GM10248 (cell line): ENCODE results near the gene CMKLR1.

Experiments used
- CTCF ChIA-PET: fragments of 300-600 bp; sonication (Branson Sonifier 250); formaldehyde crosslinking; extraction: SDS; loops from one replicate; lab custom pipeline; 2021; ENCODE audit warnings: antibody characterized with exemption; lab: Yijun Ruan, JAX
- POLR2A ChIA-PET: fragments of 350-650 bp; sonication (Branson Sonifier 250); formaldehyde crosslinking; extraction: SDS; loops from one replicate; lab custom pipeline; 2020; ENCODE audit warnings: antibody characterized with exemption; lab: Yijun Ruan, JAX
- DNase-seq: peaks from one replicate; pipeline ENCODE4 v3.0.0; 2012; ENCODE audit errors: extremely low spot score
- CTCF ChIP-seq: IDR thresholded peaks from 2 replicates; pipeline ENCODE4 v1.5.1; 2012; ENCODE audit warnings: mild to moderate bottlenecking, low read depth; ENCODE audit errors: extremely low read depth, missing control alignments, control extremely low read depth

CMKLR1 gene

GRCh38 chr12:108265505-108265904, 73.6 kb downstream of the CMKLR1 start:
- TF ChIP-seq CTCF = no peak
- ChIA-PET CTCF (interaction anchor here (1.0 to 1.8 kb wide), 2 partner anchors 11 to 18 kb away, joined by 4 read pairs; no protein-coding TSS in a partner anchor), POLR2A (no interaction called here)
- DNase-seq = no peak

- no peak for DNase-seq
- ChIA-PET POLR2A (no interaction called here), CTCF (no interaction called here)
- no peak for TF ChIP-seq CTCF
Observed at GRCh38 chr12:108260969-108261368, 78.1 kb downstream of the CMKLR1 start.

- ChIA-PET POLR2A (no interaction called here), CTCF (no interaction called here)
- no peak for TF ChIP-seq CTCF
- no peak for DNase-seq
Observed at GRCh38 chr12:108260039-108260438, 79.1 kb downstream of the CMKLR1 start.

- ChIA-PET CTCF (no interaction called here), POLR2A (no interaction called here)
- no peak for TF ChIP-seq CTCF
- no peak for DNase-seq
Observed at GRCh38 chr12:108257610-108258106, 81.5 kb downstream of the CMKLR1 start.

GRCh38 chr12:108257004-108257403, 82.1 kb downstream of the CMKLR1 start:
- no peak for DNase-seq
- no peak for TF ChIP-seq CTCF
- ChIA-PET CTCF (interaction anchor here (1.2 kb wide), 1 partner anchor 198 kb away, joined by 3 read pairs; no protein-coding TSS in a partner anchor), POLR2A (no interaction called here)

- DNase-seq = no peak
- CTCF ChIA-PET = interaction anchor here (1.4 kb wide), 1 partner anchor 32 kb away, joined by 3 read pairs; no protein-coding TSS in a partner anchor
- TF ChIP-seq CTCF = no peak
- POLR2A ChIA-PET = no interaction called here
Observed at GRCh38 chr12:108255252-108255602, 83.9 kb downstream of the CMKLR1 start.
